ENCODE measurements around the gene UPK3A. TPM values are rescaled to one million over a fixed set of nuclear protein-coding genes. Genes with fewer than 3 reads are reported as not detected.

Gene UPK3A
- not detected for total RNA-seq

- Mint-ChIP-seq H3K27ac (no peak within 1 kb of the TSS), H3K4me1 (ENCODE audit: low read depth in 2 of 2) (no peaks in the 10 kb centered on the region), H3K4me3 (no peak within 1 kb of the TSS), H3K36me3 (no peaks in the 10 kb centered on the region), H3K9me3 (no peaks in the 10 kb centered on the region), H3K27me3 (peaks cover 33 to 41% of the 10 kb centered on the region in 2 donors)
- no peak for DNase-seq (ENCODE audit: low spot score)
- ATAC-seq, result peak; percentile 88 to 93
Measured at GRCh38 chr22:45284705-45285262, at the start of gene UPK3A. TSS of gene UPK3A (plus strand) at chr22:45284949. CDS start at chr22:45285014, 65 bp downstream.

- DNase-seq (ENCODE audit: low spot score), result no peak
- Mint-ChIP-seq H3K4me1 (ENCODE audit: low read depth in 2 of 2) (peaks cover 24 to 35% of the 10 kb centered on the region in 2 donors), H3K27ac (peak overlapping the region; percentile 64 to 81), H3K36me3 (no peaks in the 10 kb centered on the region), H3K9me3 (no peaks in the 10 kb centered on the region), H3K27me3 (no peaks in the 10 kb centered on the region), H3K4me3 (peak overlapping the region; percentile 64)
- peak; percentile 44 to 89 for ATAC-seq
Measured at GRCh38 chr22:45235101-45235777, 49.5 kb upstream of the UPK3A start.

- no peak for ATAC-seq
Measured at GRCh38 chr22:45235851-45236342, 48.9 kb upstream of the UPK3A start.

GRCh38 chr22:45237065-45237990, 47.4 kb upstream of the UPK3A start:
- Mint-ChIP-seq H3K27ac (peak overlapping the region in 1 of 2 donors; percentile 70), H3K27me3 (no peaks in the 10 kb centered on the region), H3K4me3 (no peak overlapping the region), H3K9me3 (no peaks in the 10 kb centered on the region), H3K36me3 (no peaks in the 10 kb centered on the region), H3K4me1 (ENCODE audit: low read depth in 2 of 2) (peaks cover 30 to 44% of the 10 kb centered on the region in 2 donors)
- no peak for ATAC-seq
- DNase-seq (ENCODE audit: low spot score), result no peak

More at GRCh38 chr22:45235851-45236342, 48.9 kb upstream of the UPK3A start:
- Mint-ChIP-seq H3K27ac (peak overlapping the region; percentile 64 to 81), H3K27me3 (no peaks in the 10 kb centered on the region), H3K9me3 (no peaks in the 10 kb centered on the region), H3K4me3 (peak overlapping the region; percentile 64), H3K36me3 (no peaks in the 10 kb centered on the region), H3K4me1 (ENCODE audit: low read depth in 2 of 2) (peaks cover 25 to 34% of the 10 kb centered on the region in 2 donors)
- no peak for DNase-seq (ENCODE audit: low spot score)

- Mint-ChIP-seq H3K4me1 (ENCODE audit: low read depth in 2 of 2) (peaks cover 30 to 45% of the 10 kb centered on the region in 2 donors), H3K9me3 (no peaks in the 10 kb centered on the region), H3K4me3 (peak overlapping the region; percentile 93), H3K36me3 (no peaks in the 10 kb centered on the region), H3K27ac (peak overlapping the region in 1 of 2 donors; percentile 52), H3K27me3 (no peaks in the 10 kb centered on the region)
- DNase-seq (ENCODE audit: low spot score), result no peak
- ATAC-seq, result no peak
Measured at GRCh38 chr22:45238076-45238956, 46.4 kb upstream of the UPK3A start.

GRCh38 chr22:45238957-45239680, 45.6 kb upstream of the UPK3A start:
- no peaks in the 10 kb centered on the region for H3K27me3 Mint-ChIP-seq
- H3K27ac Mint-ChIP-seq, result peak overlapping the region in 1 of 2 donors; percentile 75
- DNase-seq (ENCODE audit: low spot score) (no peak), ATAC-seq (no peak)
- H3K4me3 Mint-ChIP-seq, result peak overlapping the region; percentile 93
- no peaks in the 10 kb centered on the region for H3K36me3 Mint-ChIP-seq
- H3K4me1 Mint-ChIP-seq (ENCODE audit: low read depth in 2 of 2), result peaks cover 30 to 45% of the 10 kb centered on the region in 2 donors
- no peaks in the 10 kb centered on the region for H3K9me3 Mint-ChIP-seq

- Mint-ChIP-seq H3K27ac (peak overlapping the region in 1 of 2 donors; percentile 75), H3K27me3 (no peaks in the 10 kb centered on the region), H3K4me3 (peak overlapping the region; percentile 93), H3K36me3 (no peaks in the 10 kb centered on the region), H3K4me1 (ENCODE audit: low read depth in 2 of 2) (peaks cover 28 to 45% of the 10 kb centered on the region in 2 donors), H3K9me3 (no peaks in the 10 kb centered on the region)
- ATAC-seq (no peak), DNase-seq (ENCODE audit: low spot score) (no peak)
Measured at GRCh38 chr22:45239681-45240051, 45.1 kb upstream of the UPK3A start.

- H3K4me1 Mint-ChIP-seq (ENCODE audit: low read depth in 2 of 2), result peaks cover 22 to 49% of the 10 kb centered on the region in 2 donors
- no peaks in the 10 kb centered on the region for H3K9me3 Mint-ChIP-seq
- no peaks in the 10 kb centered on the region for H3K27me3 Mint-ChIP-seq
- no peak for DNase-seq (ENCODE audit: low spot score)
- H3K36me3 Mint-ChIP-seq, result no peaks in the 10 kb centered on the region
- ATAC-seq, result peak; percentile 52 to 63
- H3K27ac Mint-ChIP-seq, result peak overlapping the region in 1 of 2 donors; percentile 75
- peak overlapping the region; percentile 93 for H3K4me3 Mint-ChIP-seq
Measured at GRCh38 chr22:45240104-45240809, 44.5 kb upstream of the UPK3A start.

- ATAC-seq, result peak; percentile 88 to 89
- Mint-ChIP-seq H3K36me3 (no peaks in the 10 kb centered on the region), H3K4me1 (ENCODE audit: low read depth in 2 of 2) (peaks cover 16 to 45% of the 10 kb centered on the region in 2 donors), H3K9me3 (no peaks in the 10 kb centered on the region), H3K4me3 (peak within 1 kb of the TSS; percentile 93), H3K27me3 (no peaks in the 10 kb centered on the region), H3K27ac (peak within 1 kb of the TSS; percentile 65 to 80)
- peak; percentile 89 for DNase-seq (ENCODE audit: low spot score)
Measured at GRCh38 chr22:45240810-45241631, 43.7 kb upstream of the UPK3A start, which contains the start of gene KIAA0930. TSS of gene KIAA0930 (minus strand) at chr22:45240894. CDS start at chr22:45240703, 191 bp downstream.

- no peaks in the 10 kb centered on the region for H3K27me3 Mint-ChIP-seq
- H3K36me3 Mint-ChIP-seq, result no peaks in the 10 kb centered on the region
- ATAC-seq, result no peak
- peak overlapping the region; percentile 65 to 80 for H3K27ac Mint-ChIP-seq
- no peak for DNase-seq (ENCODE audit: low spot score)
- H3K4me1 Mint-ChIP-seq (ENCODE audit: low read depth in 2 of 2), result peaks cover 16 to 45% of the 10 kb centered on the region in 2 donors
- H3K9me3 Mint-ChIP-seq, result no peaks in the 10 kb centered on the region
- H3K4me3 Mint-ChIP-seq, result no peak overlapping the region
Measured at GRCh38 chr22:45242778-45243191, 42.0 kb upstream of the UPK3A start.

GRCh38 chr22:45244916-45245315, 39.8 kb upstream of the UPK3A start:
- no peak for ATAC-seq
- Mint-ChIP-seq H3K36me3 (no peaks in the 10 kb centered on the region), H3K27me3 (no peaks in the 10 kb centered on the region), H3K4me3 (no peak overlapping the region), H3K27ac (peak overlapping the region in 1 of 2 donors; percentile 86), H3K4me1 (ENCODE audit: low read depth in 2 of 2) (peaks cover 15 to 32% of the 10 kb centered on the region in 2 donors), H3K9me3 (no peaks in the 10 kb centered on the region)
- no peak for DNase-seq (ENCODE audit: low spot score)
